Panc1 (cell line): ENCODE results near the gene GPS2. TPM values are rescaled to one million over a fixed set of nuclear protein-coding genes. Genes with fewer than 3 reads are reported as not detected.
A peak's percentile ranks its signal among the peaks of the same experiment; 100 is the strongest.

Experiments used
- ATAC-seq: fragments of 200-7000 bp; cut with Tn5 transposase; 2 replicates; pipeline ENCODE4 v1.9.1; 2020; ENCODE audit warnings: mild to moderate bottlenecking, moderate library complexity
- BruUV-seq: library from RNA; stranded (reverse); fragments of 400-500 nt; replicated peaks from 2 replicates; lab custom pipeline; 2021; lab: Mats Ljungman, UMichigan
- CTCF ChIA-PET: fragments of 300-600 bp; sonication (Branson Sonifier 250); formaldehyde crosslinking; loops from one replicate; lab custom pipeline; 2022; ENCODE audit warnings: antibody characterized with exemption; lab: Charles Lee
- POLR2A ChIA-PET: fragments of 300-600 bp; sonication (Branson Sonifier 250); formaldehyde crosslinking; loops from one replicate; lab custom pipeline; 2022; ENCODE audit warnings: antibody characterized with exemption; lab: Charles Lee
- DNase-seq: peaks from one replicate; pipeline ENCODE4 v3.0.0-alpha.2; 2010; ENCODE audit warnings: low read depth, low spot score
- H3K27ac ChIP-seq: 2 replicates; pipeline ENCODE4 v1.5.1; 2011; ENCODE audit warnings: mild to moderate bottlenecking, low read length, inconsistent platforms
- H3K27me3 ChIP-seq: fragments of 200-500 bp; sonication (Bioruptor generic); 2 replicates; pipeline ENCODE4 v1.6.0; 2014; ENCODE audit warnings: low read length, inconsistent platforms; ENCODE audit not compliant: control insufficient read depth, insufficient read depth
- H3K36me3 ChIP-seq: fragments of 200-500 bp; sonication (Bioruptor generic); 2 replicates; pipeline ENCODE4 v1.5.1; 2014; ENCODE audit warnings: inconsistent platforms, mild to moderate bottlenecking, low read length, moderate library complexity; ENCODE audit not compliant: control insufficient read depth, insufficient read depth
- H3K4me1 ChIP-seq: 2 replicates; pipeline ENCODE4 v1.5.1; 2011; ENCODE audit warnings: inconsistent platforms, mild to moderate bottlenecking, low read length, moderate library complexity; ENCODE audit not compliant: control insufficient read depth, insufficient read depth
- H3K4me3 ChIP-seq, 2 experiments: 2 replicates each; pipeline ENCODE4 v1.5.1; 2011 to 2012; ENCODE audit warnings: low read depth in 2 of 2, low read length in 2 of 2, mild to moderate bottlenecking in 2 of 2, inconsistent platforms in 1 of 2, moderate library complexity in 1 of 2
- H3K9me3 ChIP-seq: fragments of 200-500 bp; sonication (Bioruptor generic); 2 replicates; pipeline ENCODE4 v1.5.1; 2014; ENCODE audit warnings: low read depth, mild to moderate bottlenecking, inconsistent platforms, low read length, moderate library complexity; ENCODE audit not compliant: control insufficient read depth, insufficient read depth
- CTCF ChIP-seq: fragments of 450-650 bp; IDR thresholded peaks from 2 replicates; pipeline ENCODE4 v1.5.1; 2017; ENCODE audit warnings: mild to moderate bottlenecking
- POLR2AphosphoS5 ChIP-seq: IDR thresholded peaks from 2 replicates; pipeline ENCODE4 v1.6.1; 2012; ENCODE audit warnings: mild to moderate bottlenecking, low read depth, low read length, moderate library complexity
- REST ChIP-seq, 2 experiments: IDR thresholded peaks; 2 replicates each; pipeline ENCODE4 v1.6.1; 2011 to 2012; ENCODE audit warnings: low read depth in 2 of 2, control low read depth in 1 of 2, low read length in 1 of 2, mild to moderate bottlenecking in 1 of 2, moderate library complexity in 1 of 2; ENCODE audit not compliant: insufficient read depth in 1 of 2
- TCF7L2 ChIP-seq: IDR thresholded peaks from 2 replicates; pipeline ENCODE4 v1.6.1; 2011; ENCODE audit warnings: mild to moderate bottlenecking, low read depth, low read length, inconsistent platforms
- in situ Hi-C: cut with HindIII; loops from 2 replicates; pipeline ENCODE4 v1.10.0; 2016; ENCODE audit warnings: low sequenced_read_pairs, low pct_unique_long_range_greater_than_20kb
- intact Hi-C: fragments of 100-400 bp; cut with micrococcal nuclease; formaldehyde crosslinking; loops from one replicate; pipeline ENCODE4 v1.10.0; 2022; ENCODE audit not compliant: unreplicated experiment
- total RNA-seq: library from RNA; stranded (reverse); gene quantifications from one replicate; pipeline ENCODE4 v1.2.1, GENCODE V29; 2021; ENCODE audit not compliant: unreplicated experiment

Gene GPS2
- total RNA-seq, 1 experiment from 2014 or later, result 96.6 TPM

- Histone ChIP-seq H3K4me1 (peaks cover 4% of the 10 kb centered on the region; the same call in 1 of the 2 replicates), H3K27me3 (no peaks in the 10 kb centered on the region), H3K27ac (no peak overlapping the region), H3K9me3 (no peaks in the 10 kb centered on the region), H3K4me3 (no peak overlapping the region), H3K36me3 (peaks cover 3% of the 10 kb centered on the region)
- ATAC-seq (0 out of 2 replicates have a peak, but pooled peaks have one; percentile 51), DNase-seq (no peak)
- BruUV-seq, result no TSS peak
- TF ChIP-seq CTCF (peak; percentile 91; the same call in 1 of the 2 replicates), TCF7L2 (no peak), REST (IDR thresholded peaks at IDR 0.05; ENCODE audit: insufficient read depth in 1 of 2, low read depth in 2 of 2, low read length in 1 of 2) (no peak)
- ChIA-PET CTCF (no interaction called here), POLR2A (no interaction called here)
- intact Hi-C loops, result no loop called here
- in situ Hi-C loops, result no loop called here
Measured at GRCh38 chr17:7323731-7324437, 8.7 kb upstream of the GPS2 start.

- intact Hi-C loops (no loop called here), in situ Hi-C loops (no loop called here)
- no peak for TF ChIP-seq REST (IDR thresholded peaks at IDR 0.05; ENCODE audit: insufficient read depth in 1 of 2, low read depth in 2 of 2, low read length in 1 of 2)
- no peak for TF ChIP-seq POLR2AphosphoS5
- H3K4me3 ChIP-seq, result no peak overlapping the region
- H3K27me3 ChIP-seq, result no peaks in the 10 kb centered on the region
- ChIA-PET CTCF (no interaction called here), POLR2A (no interaction called here)
- DNase-seq, result no peak
- ATAC-seq, result no peak
- H3K4me1 ChIP-seq, result no peaks in the 10 kb centered on the region
- no peaks in the 10 kb centered on the region for H3K9me3 ChIP-seq
- BruUV-seq, result no TSS peak
- no peak overlapping the region for H3K27ac ChIP-seq
- H3K36me3 ChIP-seq, result peaks cover 3% of the 10 kb centered on the region
Measured at GRCh38 chr17:7322520-7323194, 7.5 kb upstream of the GPS2 start.
